Prostate gland (tissue), 1 donor: ENCODE data around the gene EFCAB14.

Experiments used
- POLR2A ChIP-seq: fragments of 450-650 bp; IDR thresholded peaks from one replicate; pipeline ENCODE4 v1.6.1; 2016; ENCODE audit warnings: antibody characterized with exemption, mild to moderate bottlenecking
- POLR2AphosphoS5 ChIP-seq: sonication (generic); formaldehyde crosslinking; IDR thresholded peaks from one replicate; pipeline ENCODE4 v1.6.1; 2017; ENCODE audit warnings: antibody characterized with exemption

DNA sequence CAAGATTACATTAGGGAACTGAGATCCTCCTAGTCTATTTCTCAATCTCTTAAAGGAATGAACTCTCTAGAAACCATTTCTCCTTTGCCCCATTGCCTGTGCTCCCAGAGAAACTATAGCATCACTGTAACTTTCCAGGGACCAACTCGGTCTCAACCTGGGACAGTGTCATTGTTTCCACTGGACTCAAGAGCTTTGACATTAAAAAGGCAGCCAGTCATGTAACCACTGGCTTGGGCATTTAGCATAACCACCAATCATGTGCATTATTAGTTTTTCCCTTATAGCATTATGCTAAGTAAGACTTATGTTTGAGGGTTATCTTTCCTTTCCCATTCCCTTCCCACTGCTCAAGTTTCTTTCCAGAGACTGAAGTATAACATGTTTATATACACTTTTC lies 29.0 kb downstream of the EFCAB14 start:
- no peak for TF ChIP-seq POLR2AphosphoS5
- TF ChIP-seq POLR2A: no peak
